HepG2 (cell line): Measurements from ENCODE around the gene ZG16B. TPM values are rescaled to one million over a fixed set of nuclear protein-coding genes. Genes with fewer than 3 reads are reported as not detected.

ENCODE experiments used
- AGO2 ChIP-seq: fragments of 200-400 bp; formaldehyde crosslinking; optimal IDR thresholded peaks from 2 replicates; pipeline ENCODE3; 2017; ENCODE audit warnings: mild to moderate bottlenecking, low read depth, low read length, moderate library complexity
- CENPX ChIP-seq: sonication (generic); formaldehyde crosslinking; IDR thresholded peaks from 2 replicates; pipeline ENCODE4 v1.9.0; 2021; ENCODE audit warnings: mild to moderate bottlenecking, missing genetic modification reagents, moderate library complexity
- CERS6 ChIP-seq: sonication (generic); formaldehyde crosslinking; IDR thresholded peaks from 2 replicates; pipeline ENCODE4 v1.5.0; 2020; ENCODE audit warnings: missing genetic modification reagents
- HDAC2 ChIP-seq: sonication (generic); formaldehyde crosslinking; IDR thresholded peaks from 2 replicates; pipeline ENCODE4 v1.4.0; 2020; ENCODE audit warnings: missing genetic modification reagents
- HNF1A ChIP-seq, 2 experiments: sonication (generic) in 1 of 2; formaldehyde crosslinking in 1 of 2; IDR thresholded peaks; 2 replicates each; pipeline versions ENCODE4 v1.4.0 to v1.6.1; 2016 to 2020; ENCODE audit warnings: borderline replicate concordance in 1 of 2, low read depth in 1 of 2, mild to moderate bottlenecking in 1 of 2, missing genetic modification reagents in 1 of 2
- SNAPC2 ChIP-seq: sonication (generic); formaldehyde crosslinking; IDR thresholded peaks from 2 replicates; pipeline ENCODE4 v1.8.1; 2022; ENCODE audit warnings: mild to moderate bottlenecking, missing genetic modification reagents
- SNAPC4 ChIP-seq: sonication (generic); formaldehyde crosslinking; IDR thresholded peaks from 2 replicates; pipeline ENCODE4 v1.4.0; 2020; ENCODE audit warnings: mild to moderate bottlenecking, missing genetic modification reagents
- TOPORS ChIP-seq: sonication (generic); formaldehyde crosslinking; IDR thresholded peaks from 2 replicates; pipeline ENCODE4 v1.8.0; 2023; ENCODE audit warnings: mild to moderate bottlenecking, missing genetic modification reagents
- ZNF605 ChIP-seq: sonication (generic); formaldehyde crosslinking; IDR thresholded peaks from 2 replicates; pipeline ENCODE4 v1.8.0; 2022; ENCODE audit warnings: mild to moderate bottlenecking, missing genetic modification reagents
- polyA plus RNA-seq, 8 experiments: library from polyadenylated mRNA; depleted of rRNA in 3 of 8; stranded (reverse) in 7 of 8; unstranded in 1 of 8; fragments of >200 nt; fragmentation: Illumina TruSeq in 4 of 8; extraction: Trizol in 4 of 8; gene quantifications; 2 replicates each; pipeline versions ENCODE4 v1.2.1 to v1.2.3, GENCODE V29; 2011 to 2016; ENCODE audit warnings: low read depth in 4 of 8, missing spikeins in 1 of 8, mixed read lengths in 1 of 8; ENCODE audit not compliant: insufficient read depth in 1 of 8
- total RNA-seq, 5 experiments: library from RNA; depleted of rRNA; stranded (reverse); fragments of >200 nt; fragmentation: Illumina TruSeq; extraction: Trizol; gene quantifications; 2 replicates each; pipeline ENCODE4 v1.2.3, GENCODE V29; 2016; ENCODE audit warnings: low read depth in 1 of 5

The ZG16B gene
- total and polyA plus RNA-seq, 2 of the 13 experiments (the other 11 are each of a cell fraction or from before 2014, with no cell fraction given): 1.5 to 11.3 TPM

GRCh38 chr16:2874912-2875362 lies 44.8 kb downstream of the ZG16B start (continued):
- TF ChIP-seq HDAC2 (peak; percentile 20; the same call in 1 of the 2 replicates), SNAPC2 (CRISPR knock-in tag) (no peak), ZNF605 (CRISPR knock-in tag) (no peak), CENPX (no peak), AGO2 (no peak), TOPORS (CRISPR knock-in tag) (no peak), CERS6 (CRISPR knock-in tag) (no peak), HNF1A (IDR thresholded peaks at IDR 0.05; ENCODE audit: low read depth) (no peak), HNF1A (CRISPR knock-in tag; IDR thresholded peaks at IDR 0.05; ENCODE audit: borderline replicate concordance) (no peak), SNAPC4 (CRISPR knock-in tag) (no peak)
